WTC11 (cell line): ENCODE measurements around the gene DUSP15. TPM values are rescaled to one million over a fixed set of nuclear protein-coding genes. Genes with fewer than 3 reads are reported as not detected.

Source experiments
- ATAC-seq: fragments of 200-7000 bp; cut with Tn5 transposase; 2 replicates; pipeline ENCODE4 v1.10.0; 2021; ENCODE audit warnings: mild to moderate bottlenecking, moderate library complexity
- CTCF ChIA-PET: fragments of 300-600 bp; sonication (Branson Sonifier 250); formaldehyde crosslinking; loops from one replicate; lab custom pipeline; 2021; ENCODE audit warnings: antibody characterized with exemption; lab: Charles Lee
- POLR2A ChIA-PET: fragments of 350-600 bp; sonication (Branson Sonifier 250); formaldehyde crosslinking; loops from one replicate; lab custom pipeline; 2021; ENCODE audit warnings: antibody characterized with exemption; lab: Charles Lee
- DNase-seq: peaks from one replicate; pipeline ENCODE4 v3.0.0; 2021; ENCODE audit warnings: low spot score
- H3K27ac Mint-ChIP-seq: 2 replicates; pipeline ENCODE4 v1.8.0; 2021; ENCODE audit warnings: mixed read lengths
- H3K27me3 Mint-ChIP-seq: 2 replicates; pipeline ENCODE4 v1.8.0; 2021; ENCODE audit warnings: low read depth, mild to moderate bottlenecking, moderate library complexity, mixed read lengths
- H3K36me3 Mint-ChIP-seq: 2 replicates; pipeline ENCODE4 v1.8.0; 2021; ENCODE audit warnings: mixed read lengths
- H3K4me1 Mint-ChIP-seq: 2 replicates; pipeline ENCODE4 v1.8.0; 2022; ENCODE audit warnings: mixed read lengths
- H3K4me3 Mint-ChIP-seq: 2 replicates; pipeline ENCODE4 v1.8.0; 2021; ENCODE audit warnings: mild to moderate bottlenecking, moderate library complexity, mixed read lengths
- H3K9me3 Mint-ChIP-seq: 2 replicates; pipeline ENCODE4 v1.8.0; 2021; ENCODE audit warnings: mixed read lengths
- CBFB ChIP-seq: sonication (generic); formaldehyde crosslinking; IDR thresholded peaks from 2 replicates; pipeline ENCODE4 v1.8.1; 2022; ENCODE audit warnings: mild to moderate bottlenecking, low read depth, missing genetic modification reagents
- CREB1 ChIP-seq: sonication (generic); formaldehyde crosslinking; IDR thresholded peaks from 2 replicates; pipeline ENCODE4 v1.8.0; 2023; ENCODE audit warnings: mild to moderate bottlenecking, missing genetic modification reagents
- CREM ChIP-seq: sonication (generic); formaldehyde crosslinking; IDR thresholded peaks from 2 replicates; pipeline ENCODE4 v1.8.1; 2022; ENCODE audit warnings: mild to moderate bottlenecking, missing genetic modification reagents, moderate library complexity
- ELF4 ChIP-seq: sonication (generic); formaldehyde crosslinking; IDR thresholded peaks from 2 replicates; pipeline ENCODE4 v1.8.1; 2022; ENCODE audit warnings: low read depth, mild to moderate bottlenecking, moderate library complexity, missing genetic modification reagents
- GRHL2 ChIP-seq: fragments of 250-450 bp; sonication (Bioruptor Pico); IDR thresholded peaks from 2 replicates; pipeline ENCODE4 v1.8.0; 2022; ENCODE audit warnings: mild to moderate bottlenecking, moderate library complexity; ENCODE audit not compliant: insufficient replicate concordance, severe bottlenecking
- GTF2I ChIP-seq: fragments of 250-450 bp; sonication (Bioruptor Pico); conservative IDR thresholded peaks from 2 replicates; pipeline ENCODE4 v1.4.0; 2021; ENCODE audit warnings: mild to moderate bottlenecking
- JUN ChIP-seq: sonication (generic); formaldehyde crosslinking; IDR thresholded peaks from 2 replicates; pipeline ENCODE4 v1.8.0; 2023; ENCODE audit warnings: mild to moderate bottlenecking, missing genetic modification reagents
- MYBL2 ChIP-seq: sonication (generic); formaldehyde crosslinking; IDR thresholded peaks from 2 replicates; pipeline ENCODE4 v1.8.1; 2023; ENCODE audit warnings: mild to moderate bottlenecking, moderate library complexity, missing genetic modification reagents
- PRRX2 ChIP-seq: fragments of 250-450 bp; sonication (Bioruptor Pico); IDR thresholded peaks from 2 replicates; pipeline ENCODE4 v1.8.0; 2021; ENCODE audit warnings: mild to moderate bottlenecking
- RORB ChIP-seq: fragments of 250-450 bp; sonication (Bioruptor Pico); IDR thresholded peaks from 2 replicates; pipeline ENCODE4 v1.9.0; 2021; ENCODE audit warnings: mild to moderate bottlenecking
- SMAD3 ChIP-seq: sonication (generic); formaldehyde crosslinking; IDR thresholded peaks from 2 replicates; pipeline ENCODE4 v1.8.0; 2022; ENCODE audit warnings: missing genetic modification reagents, mild to moderate bottlenecking, borderline replicate concordance
- SOX15 ChIP-seq: fragments of 250-450 bp; sonication (Bioruptor Pico); IDR thresholded peaks from 2 replicates; pipeline ENCODE4 v1.9.0; 2021; ENCODE audit warnings: mild to moderate bottlenecking
- ZNF423 ChIP-seq: fragments of 250-450 bp; sonication (Bioruptor Pico); IDR thresholded peaks from 2 replicates; pipeline ENCODE4 v2.1.2; 2022; ENCODE audit warnings: mild to moderate bottlenecking, moderate library complexity
- total RNA-seq: library from RNA; stranded (reverse); gene quantifications from 3 replicates; pipeline ENCODE4 v1.2.3, GENCODE V29; 2021
- TF ChIP-seq, protein P1 (sequence below): sonication (generic); formaldehyde crosslinking; IDR thresholded peaks from 2 replicates; pipeline ENCODE4 v1.8.1; 2023; ENCODE audit warnings: mild to moderate bottlenecking, missing genetic modification reagents, borderline replicate concordance
- TF ChIP-seq, protein P2 (sequence below): sonication (generic); formaldehyde crosslinking; IDR thresholded peaks from 2 replicates; pipeline ENCODE4 v1.8.1; 2023; ENCODE audit warnings: mild to moderate bottlenecking, missing genetic modification reagents
- TF ChIP-seq, protein P3 (sequence below): sonication (generic); formaldehyde crosslinking; IDR thresholded peaks from 2 replicates; pipeline ENCODE4 v1.8.1; 2023; ENCODE audit warnings: mild to moderate bottlenecking, moderate library complexity, missing genetic modification reagents
- TF ChIP-seq, protein P4 (sequence below): fragments of 250-450 bp; sonication (Bioruptor Pico); IDR thresholded peaks from 2 replicates; pipeline ENCODE4 v1.9.0; 2021; ENCODE audit warnings: mild to moderate bottlenecking, borderline replicate concordance
- TF ChIP-seq, protein P5 (sequence below): sonication (generic); formaldehyde crosslinking; IDR thresholded peaks from 2 replicates; pipeline ENCODE4 v1.8.1; 2023; ENCODE audit warnings: mild to moderate bottlenecking, missing genetic modification reagents

Gene DUSP15
- total RNA-seq, 1 experiment from 2014 or later: 1.7 TPM

DNA sequence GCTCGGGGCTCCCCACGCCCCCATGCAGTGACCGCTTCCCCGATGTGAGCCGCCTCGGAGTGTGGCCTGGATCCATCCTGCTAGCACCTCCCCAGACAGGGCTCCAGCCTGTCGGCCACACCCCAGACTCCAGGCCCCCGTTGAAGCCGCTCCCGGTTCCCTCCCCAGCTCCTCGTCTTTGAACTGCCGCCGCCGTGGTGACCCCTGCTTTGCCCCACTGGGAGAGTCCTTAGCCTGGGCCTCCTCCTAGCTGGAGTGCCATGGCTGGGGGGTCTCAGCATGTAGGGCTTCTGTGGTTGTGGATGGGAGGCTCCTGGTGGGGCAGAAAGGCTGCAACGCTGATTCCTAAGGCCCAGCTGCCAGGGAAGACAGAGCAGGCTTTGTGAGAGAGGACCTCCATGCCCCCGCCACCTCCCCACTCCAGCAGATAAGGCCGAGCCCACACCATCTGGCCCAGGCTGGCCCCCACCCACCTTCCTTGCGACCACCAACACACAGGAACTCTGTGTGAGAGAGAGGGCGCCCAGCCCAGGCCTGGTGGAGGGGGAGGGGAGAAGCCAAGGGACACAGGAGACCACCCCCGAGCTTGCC, 36.3 kb downstream of the DUSP15 start:
- TF ChIP-seq SMAD3 (CRISPR knock-in tag) (no peak), MYBL2 (CRISPR knock-in tag) (no peak), GRHL2 (CRISPR knock-in tag) (no peak), RORB (CRISPR knock-in tag) (no peak), CREM (CRISPR knock-in tag) (no peak), CREB1 (no peak), GTF2I (CRISPR knock-in tag) (no peak), SOX15 (CRISPR knock-in tag) (no peak), PRRX2 (CRISPR knock-in tag) (no peak), ELF4 (CRISPR knock-in tag) (no peak), CBFB (CRISPR knock-in tag) (no peak), JUN (no peak), ZNF423 (CRISPR knock-in tag) (no peak)
- TF ChIP-seq, protein P1, sequence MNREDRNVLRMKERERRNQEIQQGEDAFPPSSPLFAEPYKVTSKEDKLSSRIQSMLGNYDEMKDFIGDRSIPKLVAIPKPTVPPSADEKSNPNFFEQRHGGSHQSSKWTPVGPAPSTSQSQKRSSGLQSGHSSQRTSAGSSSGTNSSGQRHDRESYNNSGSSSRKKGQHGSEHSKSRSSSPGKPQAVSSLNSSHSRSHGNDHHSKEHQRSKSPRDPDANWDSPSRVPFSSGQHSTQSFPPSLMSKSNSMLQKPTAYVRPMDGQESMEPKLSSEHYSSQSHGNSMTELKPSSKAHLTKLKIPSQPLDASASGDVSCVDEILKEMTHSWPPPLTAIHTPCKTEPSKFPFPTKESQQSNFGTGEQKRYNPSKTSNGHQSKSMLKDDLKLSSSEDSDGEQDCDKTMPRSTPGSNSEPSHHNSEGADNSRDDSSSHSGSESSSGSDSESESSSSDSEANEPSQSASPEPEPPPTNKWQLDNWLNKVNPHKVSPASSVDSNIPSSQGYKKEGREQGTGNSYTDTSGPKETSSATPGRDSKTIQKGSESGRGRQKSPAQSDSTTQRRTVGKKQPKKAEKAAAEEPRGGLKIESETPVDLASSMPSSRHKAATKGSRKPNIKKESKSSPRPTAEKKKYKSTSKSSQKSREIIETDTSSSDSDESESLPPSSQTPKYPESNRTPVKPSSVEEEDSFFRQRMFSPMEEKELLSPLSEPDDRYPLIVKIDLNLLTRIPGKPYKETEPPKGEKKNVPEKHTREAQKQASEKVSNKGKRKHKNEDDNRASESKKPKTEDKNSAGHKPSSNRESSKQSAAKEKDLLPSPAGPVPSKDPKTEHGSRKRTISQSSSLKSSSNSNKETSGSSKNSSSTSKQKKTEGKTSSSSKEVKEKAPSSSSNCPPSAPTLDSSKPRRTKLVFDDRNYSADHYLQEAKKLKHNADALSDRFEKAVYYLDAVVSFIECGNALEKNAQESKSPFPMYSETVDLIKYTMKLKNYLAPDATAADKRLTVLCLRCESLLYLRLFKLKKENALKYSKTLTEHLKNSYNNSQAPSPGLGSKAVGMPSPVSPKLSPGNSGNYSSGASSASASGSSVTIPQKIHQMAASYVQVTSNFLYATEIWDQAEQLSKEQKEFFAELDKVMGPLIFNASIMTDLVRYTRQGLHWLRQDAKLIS (CRISPR knock-in tag): no peak
- TF ChIP-seq, protein P2, sequence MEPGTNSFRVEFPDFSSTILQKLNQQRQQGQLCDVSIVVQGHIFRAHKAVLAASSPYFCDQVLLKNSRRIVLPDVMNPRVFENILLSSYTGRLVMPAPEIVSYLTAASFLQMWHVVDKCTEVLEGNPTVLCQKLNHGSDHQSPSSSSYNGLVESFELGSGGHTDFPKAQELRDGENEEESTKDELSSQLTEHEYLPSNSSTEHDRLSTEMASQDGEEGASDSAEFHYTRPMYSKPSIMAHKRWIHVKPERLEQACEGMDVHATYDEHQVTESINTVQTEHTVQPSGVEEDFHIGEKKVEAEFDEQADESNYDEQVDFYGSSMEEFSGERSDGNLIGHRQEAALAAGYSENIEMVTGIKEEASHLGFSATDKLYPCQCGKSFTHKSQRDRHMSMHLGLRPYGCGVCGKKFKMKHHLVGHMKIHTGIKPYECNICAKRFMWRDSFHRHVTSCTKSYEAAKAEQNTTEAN (CRISPR knock-in tag): no peak
- TF ChIP-seq, protein P3, sequence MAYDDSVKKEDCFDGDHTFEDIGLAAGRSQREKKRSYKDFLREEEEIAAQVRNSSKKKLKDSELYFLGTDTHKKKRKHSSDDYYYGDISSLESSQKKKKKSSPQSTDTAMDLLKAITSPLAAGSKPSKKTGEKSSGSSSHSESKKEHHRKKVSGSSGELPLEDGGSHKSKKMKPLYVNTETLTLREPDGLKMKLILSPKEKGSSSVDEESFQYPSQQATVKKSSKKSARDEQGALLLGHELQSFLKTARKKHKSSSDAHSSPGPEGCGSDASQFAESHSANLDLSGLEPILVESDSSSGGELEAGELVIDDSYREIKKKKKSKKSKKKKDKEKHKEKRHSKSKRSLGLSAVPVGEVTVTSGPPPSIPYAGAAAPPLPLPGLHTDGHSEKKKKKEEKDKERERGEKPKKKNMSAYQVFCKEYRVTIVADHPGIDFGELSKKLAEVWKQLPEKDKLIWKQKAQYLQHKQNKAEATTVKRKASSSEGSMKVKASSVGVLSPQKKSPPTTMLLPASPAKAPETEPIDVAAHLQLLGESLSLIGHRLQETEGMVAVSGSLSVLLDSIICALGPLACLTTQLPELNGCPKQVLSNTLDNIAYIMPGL (CRISPR knock-in tag): no peak
- TF ChIP-seq, protein P4, sequence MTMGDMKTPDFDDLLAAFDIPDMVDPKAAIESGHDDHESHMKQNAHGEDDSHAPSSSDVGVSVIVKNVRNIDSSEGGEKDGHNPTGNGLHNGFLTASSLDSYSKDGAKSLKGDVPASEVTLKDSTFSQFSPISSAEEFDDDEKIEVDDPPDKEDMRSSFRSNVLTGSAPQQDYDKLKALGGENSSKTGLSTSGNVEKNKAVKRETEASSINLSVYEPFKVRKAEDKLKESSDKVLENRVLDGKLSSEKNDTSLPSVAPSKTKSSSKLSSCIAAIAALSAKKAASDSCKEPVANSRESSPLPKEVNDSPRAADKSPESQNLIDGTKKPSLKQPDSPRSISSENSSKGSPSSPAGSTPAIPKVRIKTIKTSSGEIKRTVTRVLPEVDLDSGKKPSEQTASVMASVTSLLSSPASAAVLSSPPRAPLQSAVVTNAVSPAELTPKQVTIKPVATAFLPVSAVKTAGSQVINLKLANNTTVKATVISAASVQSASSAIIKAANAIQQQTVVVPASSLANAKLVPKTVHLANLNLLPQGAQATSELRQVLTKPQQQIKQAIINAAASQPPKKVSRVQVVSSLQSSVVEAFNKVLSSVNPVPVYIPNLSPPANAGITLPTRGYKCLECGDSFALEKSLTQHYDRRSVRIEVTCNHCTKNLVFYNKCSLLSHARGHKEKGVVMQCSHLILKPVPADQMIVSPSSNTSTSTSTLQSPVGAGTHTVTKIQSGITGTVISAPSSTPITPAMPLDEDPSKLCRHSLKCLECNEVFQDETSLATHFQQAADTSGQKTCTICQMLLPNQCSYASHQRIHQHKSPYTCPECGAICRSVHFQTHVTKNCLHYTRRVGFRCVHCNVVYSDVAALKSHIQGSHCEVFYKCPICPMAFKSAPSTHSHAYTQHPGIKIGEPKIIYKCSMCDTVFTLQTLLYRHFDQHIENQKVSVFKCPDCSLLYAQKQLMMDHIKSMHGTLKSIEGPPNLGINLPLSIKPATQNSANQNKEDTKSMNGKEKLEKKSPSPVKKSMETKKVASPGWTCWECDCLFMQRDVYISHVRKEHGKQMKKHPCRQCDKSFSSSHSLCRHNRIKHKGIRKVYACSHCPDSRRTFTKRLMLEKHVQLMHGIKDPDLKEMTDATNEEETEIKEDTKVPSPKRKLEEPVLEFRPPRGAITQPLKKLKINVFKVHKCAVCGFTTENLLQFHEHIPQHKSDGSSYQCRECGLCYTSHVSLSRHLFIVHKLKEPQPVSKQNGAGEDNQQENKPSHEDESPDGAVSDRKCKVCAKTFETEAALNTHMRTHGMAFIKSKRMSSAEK: no peak
- TF ChIP-seq, protein P5, sequence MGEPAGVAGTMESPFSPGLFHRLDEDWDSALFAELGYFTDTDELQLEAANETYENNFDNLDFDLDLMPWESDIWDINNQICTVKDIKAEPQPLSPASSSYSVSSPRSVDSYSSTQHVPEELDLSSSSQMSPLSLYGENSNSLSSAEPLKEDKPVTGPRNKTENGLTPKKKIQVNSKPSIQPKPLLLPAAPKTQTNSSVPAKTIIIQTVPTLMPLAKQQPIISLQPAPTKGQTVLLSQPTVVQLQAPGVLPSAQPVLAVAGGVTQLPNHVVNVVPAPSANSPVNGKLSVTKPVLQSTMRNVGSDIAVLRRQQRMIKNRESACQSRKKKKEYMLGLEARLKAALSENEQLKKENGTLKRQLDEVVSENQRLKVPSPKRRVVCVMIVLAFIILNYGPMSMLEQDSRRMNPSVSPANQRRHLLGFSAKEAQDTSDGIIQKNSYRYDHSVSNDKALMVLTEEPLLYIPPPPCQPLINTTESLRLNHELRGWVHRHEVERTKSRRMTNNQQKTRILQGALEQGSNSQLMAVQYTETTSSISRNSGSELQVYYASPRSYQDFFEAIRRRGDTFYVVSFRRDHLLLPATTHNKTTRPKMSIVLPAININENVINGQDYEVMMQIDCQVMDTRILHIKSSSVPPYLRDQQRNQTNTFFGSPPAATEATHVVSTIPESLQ (CRISPR knock-in tag): no peak
- H3K36me3 Mint-ChIP-seq: no peaks in the 10 kb centered on the region
- ATAC-seq (peak; percentile 6; the same call in 1 of the 2 replicates), DNase-seq (no peak)
- ChIA-PET POLR2A (no interaction called here), CTCF (interaction anchor here (0.5 to 5.7 kb wide), 27 partner anchors 8 to 588 kb away, joined by 3 to 70 read pairs (median 4); partner anchors contain the start of genes FOXS1 and PDRG1)
- no peak overlapping the region for H3K4me3 Mint-ChIP-seq
- H3K9me3 Mint-ChIP-seq: no peaks in the 10 kb centered on the region
- H3K27ac Mint-ChIP-seq: no peak overlapping the region
- H3K4me1 Mint-ChIP-seq: 0 out of 2 replicates have a peak, but pooled peaks cover 8% of the 10 kb centered on the region
- no peaks in the 10 kb centered on the region for H3K27me3 Mint-ChIP-seq
